ENCODE measurements around the gene TLCD2. TPM values are rescaled to one million over a fixed set of nuclear protein-coding genes. Genes with fewer than 3 reads are reported as not detected.
A peak's percentile ranks its signal among the peaks of the same experiment; 100 is the strongest.
"Not testable (repeated sequence)": the region's sequence is repeated elsewhere in the genome, so short reads cannot be mapped to it uniquely, and the experiment has no call there.

TLCD2 gene
- polyA plus RNA-seq, 3 donors: 5.8 to 7.1 (median 5.8) TPM

- no peak for DNase-seq
These were observed 10.7 kb upstream of the TLCD2 start for GRCh38 chr17:1720856-1721386.

GRCh38 chr17:1718362-1719165, 8.4 kb upstream of the TLCD2 start:
- DNase-seq: no peak

- peak; percentile 97 for DNase-seq
These were observed 6.9 kb upstream of the TLCD2 start for GRCh38 chr17:1716912-1717695.

- DNase-seq: peak; percentile 100
These were observed 6.1 kb upstream of the TLCD2 start for GRCh38 chr17:1716076-1716911.

- DNase-seq: no peak
These were observed 5.6 kb upstream of the TLCD2 start for GRCh38 chr17:1715803-1716075.

GRCh38 chr17:1714980-1715802, 5.0 kb upstream of the TLCD2 start:
- DNase-seq: no peak

- DNase-seq: peak; percentile 93
These were observed 4.3 kb upstream of the TLCD2 start for GRCh38 chr17:1714427-1714979.

- DNase-seq: peak; percentile 65
These were observed 3.8 kb upstream of the TLCD2 start for GRCh38 chr17:1713878-1714426.

GRCh38 chr17:1713160-1713877, 3.1 kb upstream of the TLCD2 start:
- DNase-seq: no peak

GRCh38 chr17:1712271-1712670, 2.1 kb upstream of the TLCD2 start:
- DNase-seq: no peak

- DNase-seq: no peak
These were observed 1.6 kb upstream of the TLCD2 start for GRCh38 chr17:1711804-1712203.

GRCh38 chr17:1710807-1711553, 803 bp upstream of the TLCD2 start:
- DNase-seq: no peak

- no peak for DNase-seq
These were observed 700 bp downstream of the TLCD2 start for GRCh38 chr17:1709403-1709951.

- DNase-seq: not testable (repeated sequence)
These were observed 1.3 kb downstream of the TLCD2 start for GRCh38 chr17:1708791-1709346.

- DNase-seq: no peak
These were observed 3.1 kb downstream of the TLCD2 start for GRCh38 chr17:1707107-1707506.

GRCh38 chr17:1705004-1705403, 5.2 kb downstream of the TLCD2 start:
- DNase-seq: no peak

- DNase-seq: no peak
These were observed 7.1 kb downstream of the TLCD2 start for GRCh38 chr17:1703063-1703462.

- DNase-seq: not testable (repeated sequence)
These were observed 10.3 kb downstream of the TLCD2 start for GRCh38 chr17:1699891-1700290.

GRCh38 chr17:1697681-1698080, 12.5 kb downstream of the TLCD2 start:
- DNase-seq: no peak

Measured in renal pelvis (tissue), 4 donors.